GM23338 (cell line): ENCODE measurements around the gene FEV. TPM values are rescaled to one million over a fixed set of nuclear protein-coding genes. Genes with fewer than 3 reads are reported as not detected.

ENCODE experiments used
- ATAC-seq: fragments of 200-7000 bp; cut with Tn5 transposase; 3 replicates; pipeline ENCODE4 v1.9.1; 2020
- DNase-seq: peaks from one replicate; pipeline ENCODE4 v3.0.0-alpha.2; 2015; ENCODE audit warnings: low spot score
- H2AFZ ChIP-seq: fragments of 200-600 bp; sonication (generic); 2 replicates; pipeline ENCODE4 v1.8.0; 2016; ENCODE audit warnings: antibody characterized with exemption, mild to moderate bottlenecking, moderate library complexity
- H3F3A ChIP-seq: fragments of 200-600 bp; sonication (generic); replicated peaks from 2 replicates; pipeline ENCODE4 v1.8.0; 2017; ENCODE audit warnings: antibody characterized with exemption, mixed run types, low read depth
- H3K27ac ChIP-seq: fragments of 200-600 bp; sonication (generic); 2 replicates; pipeline ENCODE4 v1.6.1; 2016; ENCODE audit warnings: low read depth
- H3K27me3 ChIP-seq: fragments of 200-600 bp; sonication (generic); 2 replicates; pipeline ENCODE4 v1.8.0; 2016; ENCODE audit warnings: mild to moderate bottlenecking, mixed run types, moderate library complexity; ENCODE audit not compliant: insufficient read depth
- H3K36me3 ChIP-seq: fragments of 200-600 bp; sonication (generic); 2 replicates; pipeline ENCODE4 v1.8.0; 2016; ENCODE audit warnings: mild to moderate bottlenecking; ENCODE audit not compliant: insufficient read depth
- H3K4me1 ChIP-seq: fragments of 200-600 bp; sonication (generic); 2 replicates; pipeline ENCODE4 v1.8.0; 2016; ENCODE audit warnings: mild to moderate bottlenecking, moderate library complexity; ENCODE audit not compliant: insufficient read depth
- H3K4me2 ChIP-seq: fragments of 200-600 bp; sonication (generic); 2 replicates; pipeline ENCODE4 v1.7.1; 2017; ENCODE audit warnings: mixed run types
- H3K4me3 ChIP-seq: fragments of 200-600 bp; sonication (generic); 2 replicates; pipeline ENCODE4 v1.6.1; 2016; ENCODE audit warnings: mixed run types
- H3K79me2 ChIP-seq: fragments of 200-600 bp; sonication (generic); replicated peaks from 2 replicates; pipeline ENCODE4 v1.8.0; 2017; ENCODE audit warnings: mild to moderate bottlenecking; ENCODE audit not compliant: insufficient read depth
- H3K9me2 ChIP-seq: fragments of 200-600 bp; sonication (generic); 2 replicates; pipeline ENCODE4 v1.8.0; 2017; ENCODE audit not compliant: insufficient read depth
- H4K20me1 ChIP-seq: fragments of 200-600 bp; sonication (generic); replicated peaks from 2 replicates; pipeline ENCODE4 v1.8.0; 2017; ENCODE audit warnings: mild to moderate bottlenecking; ENCODE audit not compliant: insufficient read depth
- H3K27ac Mint-ChIP-seq: 2 replicates; pipeline ENCODE4 v1.8.0; 2020; ENCODE audit warnings: inconsistent platforms, mild to moderate bottlenecking, moderate library complexity, mixed read lengths
- H3K27me3 Mint-ChIP-seq: 3 replicates; pipeline ENCODE4 v1.8.0; 2022; ENCODE audit warnings: low read depth, mild to moderate bottlenecking, moderate library complexity, mixed read lengths, inconsistent platforms; ENCODE audit not compliant: insufficient read depth, poor library complexity
- H3K36me3 Mint-ChIP-seq: 3 replicates; pipeline ENCODE4 v1.8.0; 2021; ENCODE audit warnings: low read depth, mild to moderate bottlenecking, inconsistent platforms, moderate library complexity, mixed read lengths
- H3K4me1 Mint-ChIP-seq: 3 replicates; pipeline ENCODE4 v1.8.0; 2020; ENCODE audit warnings: mild to moderate bottlenecking, inconsistent platforms, mixed read lengths
- H3K4me3 Mint-ChIP-seq: 3 replicates; pipeline ENCODE4 v1.8.0; 2021; ENCODE audit warnings: moderate library complexity, mild to moderate bottlenecking, inconsistent platforms, mixed read lengths
- H3K9me3 Mint-ChIP-seq: 3 replicates; pipeline ENCODE4 v1.8.0; 2020; ENCODE audit warnings: moderate library complexity, mild to moderate bottlenecking, inconsistent platforms, mixed read lengths
- CREB1 ChIP-seq: fragments of 250-450 bp; sonication (Bioruptor Pico); IDR thresholded peaks from 2 replicates; pipeline ENCODE4 v1.5.0; 2020; ENCODE audit warnings: low read depth, mild to moderate bottlenecking, moderate library complexity
- CTCF ChIP-seq, 2 experiments: fragments of 200-600 bp in 1 of 2; sonication (generic) in 1 of 2; conservative IDR thresholded peaks; 2 replicates each; pipeline versions ENCODE4 v1.5.1 to v1.6.1; 2016 to 2017; ENCODE audit warnings: antibody characterized with exemption in 2 of 2, low read depth in 2 of 2, mild to moderate bottlenecking in 2 of 2, moderate library complexity in 1 of 2
- EZH2 ChIP-seq: fragments of 200-600 bp; sonication (generic); IDR thresholded peaks from one replicate; pipeline ENCODE4 v1.8.0; 2017; ENCODE audit warnings: antibody characterized with exemption, mild to moderate bottlenecking, low read depth; ENCODE audit not compliant: unreplicated experiment
- EZH2phosphoT487 ChIP-seq: fragments of 200-600 bp; sonication (generic); IDR thresholded peaks from one replicate; pipeline ENCODE4 v1.8.1; 2018; ENCODE audit warnings: antibody characterized with exemption; ENCODE audit not compliant: unreplicated experiment
- JUNB ChIP-seq: IDR thresholded peaks from one replicate; pipeline ENCODE4 v1.6.1; 2016; ENCODE audit warnings: antibody characterized with exemption; ENCODE audit not compliant: unreplicated experiment
- NANOG ChIP-seq: IDR thresholded peaks from 2 replicates; pipeline ENCODE4 v1.6.1; 2016; ENCODE audit warnings: antibody characterized with exemption, borderline replicate concordance
- POLR2AphosphoS5 ChIP-seq: IDR thresholded peaks from 2 replicates; pipeline ENCODE4 v1.6.1; 2016; ENCODE audit warnings: antibody characterized with exemption, low read depth
- STAT1 ChIP-seq: IDR thresholded peaks from one replicate; pipeline ENCODE4 v1.6.1; 2016; ENCODE audit warnings: antibody characterized with exemption; ENCODE audit not compliant: unreplicated experiment
- ZNF114 ChIP-seq: fragments of 250-450 bp; sonication (Bioruptor Pico); IDR thresholded peaks from 2 replicates; pipeline ENCODE4 v1.5.0; 2020; ENCODE audit warnings: mild to moderate bottlenecking, moderate library complexity
- ZNF331 ChIP-seq: fragments of 250-450 bp; sonication (Bioruptor Pico); IDR thresholded peaks from 2 replicates; pipeline ENCODE4 v1.5.0; 2020; ENCODE audit warnings: low read depth, mild to moderate bottlenecking, moderate library complexity
- polyA plus RNA-seq: library from polyadenylated mRNA; unstranded; fragments of >200 nt; fragmentation: Nextera tagmentation; extraction: Ambion mirVana; gene quantifications from 2 replicates; pipeline ENCODE4 v1.2.1, GENCODE V29; 2016
- total RNA-seq: library from RNA; depleted of rRNA; stranded (reverse); fragments of >200 nt; shearing (Covaris generic); gene quantifications from 2 replicates; pipeline ENCODE4 v1.2.3, GENCODE V29; 2014
- TF ChIP-seq, protein P1 (sequence below): IDR thresholded peaks from one replicate; pipeline ENCODE4 v1.6.1; 2018; ENCODE audit warnings: antibody characterized with exemption; ENCODE audit not compliant: unreplicated experiment

The FEV gene
- total and polyA plus RNA-seq, 2 experiments from 2014 or later: not detected

- Histone ChIP-seq H3K9me2 (no peaks in the 10 kb centered on the region), H3K4me2 (peak overlapping the region; percentile 75), H3K36me3 (no peaks in the 10 kb centered on the region), H3K27me3 (peaks cover 98% of the 10 kb centered on the region), H2AFZ (peak overlapping the region; percentile 81; the same call in 1 of the 2 replicates), H4K20me1 (peaks cover 15% of the 10 kb centered on the region), H3K79me2 (no peaks in the 10 kb centered on the region), H3K27ac (no peak overlapping the region), H3K4me3 (peak overlapping the region; percentile 46; the same call in 1 of the 2 replicates), H3F3A (0 out of 2 replicates have a peak, but pooled peaks cover 4% of the 10 kb centered on the region), H3K4me1 (peaks cover 33% of the 10 kb centered on the region; the same call in 1 of the 2 replicates)
- peak; percentile 62 for DNase-seq
- Mint-ChIP-seq H3K4me1 (peaks cover 17% of the 10 kb centered on the region), H3K27ac (no peak overlapping the region), H3K36me3 (no peaks in the 10 kb centered on the region; the same call in 2 of the 3 replicates), H3K9me3 (peaks cover 3% of the 10 kb centered on the region; the same call in 1 of the 3 replicates), H3K27me3 (peaks cover 86% of the 10 kb centered on the region), H3K4me3 (peak overlapping the region; percentile 54)
- ATAC-seq: peak; percentile 0; the same call in 1 of the 3 replicates
- TF ChIP-seq, protein P1, sequence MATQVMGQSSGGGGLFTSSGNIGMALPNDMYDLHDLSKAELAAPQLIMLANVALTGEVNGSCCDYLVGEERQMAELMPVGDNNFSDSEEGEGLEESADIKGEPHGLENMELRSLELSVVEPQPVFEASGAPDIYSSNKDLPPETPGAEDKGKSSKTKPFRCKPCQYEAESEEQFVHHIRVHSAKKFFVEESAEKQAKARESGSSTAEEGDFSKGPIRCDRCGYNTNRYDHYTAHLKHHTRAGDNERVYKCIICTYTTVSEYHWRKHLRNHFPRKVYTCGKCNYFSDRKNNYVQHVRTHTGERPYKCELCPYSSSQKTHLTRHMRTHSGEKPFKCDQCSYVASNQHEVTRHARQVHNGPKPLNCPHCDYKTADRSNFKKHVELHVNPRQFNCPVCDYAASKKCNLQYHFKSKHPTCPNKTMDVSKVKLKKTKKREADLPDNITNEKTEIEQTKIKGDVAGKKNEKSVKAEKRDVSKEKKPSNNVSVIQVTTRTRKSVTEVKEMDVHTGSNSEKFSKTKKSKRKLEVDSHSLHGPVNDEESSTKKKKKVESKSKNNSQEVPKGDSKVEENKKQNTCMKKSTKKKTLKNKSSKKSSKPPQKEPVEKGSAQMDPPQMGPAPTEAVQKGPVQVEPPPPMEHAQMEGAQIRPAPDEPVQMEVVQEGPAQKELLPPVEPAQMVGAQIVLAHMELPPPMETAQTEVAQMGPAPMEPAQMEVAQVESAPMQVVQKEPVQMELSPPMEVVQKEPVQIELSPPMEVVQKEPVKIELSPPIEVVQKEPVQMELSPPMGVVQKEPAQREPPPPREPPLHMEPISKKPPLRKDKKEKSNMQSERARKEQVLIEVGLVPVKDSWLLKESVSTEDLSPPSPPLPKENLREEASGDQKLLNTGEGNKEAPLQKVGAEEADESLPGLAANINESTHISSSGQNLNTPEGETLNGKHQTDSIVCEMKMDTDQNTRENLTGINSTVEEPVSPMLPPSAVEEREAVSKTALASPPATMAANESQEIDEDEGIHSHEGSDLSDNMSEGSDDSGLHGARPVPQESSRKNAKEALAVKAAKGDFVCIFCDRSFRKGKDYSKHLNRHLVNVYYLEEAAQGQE: no peak
- TF ChIP-seq EZH2phosphoT487 (peak; percentile 96), EZH2 (peak; percentile 98)
Observed at GRCh38 chr2:218981881-218982585, 3.0 kb downstream of the FEV start.

- H3K79me2 ChIP-seq: no peaks in the 10 kb centered on the region
- H4K20me1 ChIP-seq: peaks cover 9% of the 10 kb centered on the region
- peak overlapping the region; percentile 75; the same call in 1 of the 2 replicates for H3K4me2 ChIP-seq
- no peak overlapping the region for H3K27ac ChIP-seq
- H2AFZ ChIP-seq: peak overlapping the region; percentile 74; the same call in 1 of the 2 replicates
- H3K4me3 Mint-ChIP-seq: peak overlapping the region; percentile 63
- H3K27ac Mint-ChIP-seq: no peak overlapping the region
- peaks cover 98% of the 10 kb centered on the region for H3K27me3 ChIP-seq
- H3K9me2 ChIP-seq: no peaks in the 10 kb centered on the region
- 0 out of 2 replicates have a peak, but pooled peaks cover 4% of the 10 kb centered on the region for H3F3A ChIP-seq
- peaks cover 33% of the 10 kb centered on the region; the same call in 1 of the 2 replicates for H3K4me1 ChIP-seq
- peaks cover under 1% of the 10 kb centered on the region; the same call in 1 of the 3 replicates for H3K9me3 Mint-ChIP-seq
- peak; percentile 67 for DNase-seq
- H3K36me3 ChIP-seq: no peaks in the 10 kb centered on the region
- peaks cover 84% of the 10 kb centered on the region for H3K27me3 Mint-ChIP-seq
- H3K36me3 Mint-ChIP-seq: no peaks in the 10 kb centered on the region; the same call in 2 of the 3 replicates
- peak; percentile 1 for ATAC-seq
- H3K4me1 Mint-ChIP-seq: peaks cover 17% of the 10 kb centered on the region
- peak overlapping the region; percentile 46 for H3K4me3 ChIP-seq
- peak; percentile 93 for TF ChIP-seq EZH2
- no peak for TF ChIP-seq NANOG
- no peak for TF ChIP-seq POLR2AphosphoS5
- TF ChIP-seq CREB1 (CRISPR knock-in tag): no peak
- TF ChIP-seq ZNF331 (CRISPR knock-in tag): no peak
- peak; percentile 40 to 44; a peak in 3 of 4 replicates for TF ChIP-seq CTCF (conservative IDR thresholded peaks at IDR 0.05; ENCODE audit: low read depth in 2 of 2)
- TF ChIP-seq EZH2phosphoT487: peak; percentile 99
- TF ChIP-seq STAT1: no peak
- TF ChIP-seq JUNB: no peak
- TF ChIP-seq ZNF114 (CRISPR knock-in tag): no peak
Observed at GRCh38 chr2:218981390-218981880, 3.5 kb downstream of the FEV start.
